Superior temporal gyrus (tissue), 1 donor: ENCODE measurements around the gene TMEM185B.

ENCODE experiments used
- DNase-seq: peaks from one replicate; pipeline ENCODE4 v3.0.0-alpha.2; 2016; ENCODE audit errors: extremely low spot score

The TMEM185B gene

DNA sequence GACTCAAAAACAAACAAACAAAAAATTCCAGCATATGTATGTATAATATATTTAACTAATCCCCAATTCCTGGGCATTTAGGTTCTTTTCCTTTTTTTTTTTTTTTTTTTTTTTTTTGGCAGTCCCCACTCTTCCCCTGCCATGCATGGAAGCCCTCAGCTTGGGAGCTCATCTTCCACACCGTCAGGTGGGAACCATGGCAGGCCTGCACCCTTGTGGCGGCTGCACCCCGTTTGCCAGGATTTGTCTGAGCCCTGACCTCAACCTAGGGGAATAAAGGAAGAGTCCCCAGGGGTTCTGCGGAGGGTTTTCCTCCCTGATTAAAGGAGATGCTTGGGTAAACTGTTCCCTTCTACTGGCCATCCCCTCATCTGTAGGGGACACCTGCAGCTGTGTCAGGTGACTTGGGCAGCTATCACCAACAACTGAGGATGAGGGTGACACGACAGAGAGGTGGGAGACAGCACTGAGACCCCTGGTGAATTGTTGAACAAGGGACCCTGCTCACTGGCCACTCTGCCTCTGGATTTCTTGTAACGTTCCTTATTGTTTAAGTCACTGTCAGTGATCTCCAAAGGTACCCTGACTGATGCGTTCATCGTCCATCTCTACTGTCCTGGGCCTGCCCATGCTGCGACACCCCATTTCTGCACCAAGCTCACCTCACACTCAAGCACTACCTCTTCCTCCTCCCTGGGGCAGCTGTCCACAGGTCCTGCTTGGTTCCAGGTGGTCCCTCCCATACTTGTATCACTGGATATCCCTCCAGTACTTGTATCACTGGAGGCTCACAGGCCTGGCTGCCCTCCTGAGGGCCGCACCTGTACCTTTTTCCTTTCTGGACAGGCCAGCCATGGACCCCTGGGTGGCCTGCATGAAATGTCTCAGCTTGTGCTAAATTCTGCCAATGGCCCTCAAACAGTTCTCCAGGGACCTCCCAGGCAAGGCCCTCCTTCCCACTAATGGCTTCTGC, 14.5 kb downstream of the TMEM185B start:
- DNase-seq = no peak

GRCh38 chr2:120206022-120206581, 17.1 kb downstream of the TMEM185B start:
- no peak for DNase-seq

- DNase-seq = no peak
Observed at GRCh38 chr2:120204945-120205670, 18.1 kb downstream of the TMEM185B start.

- no peak for DNase-seq
Observed at GRCh38 chr2:120204417-120204816, 18.8 kb downstream of the TMEM185B start.

GRCh38 chr2:120204022-120204405, 19.2 kb downstream of the TMEM185B start:
- no peak for DNase-seq

- DNase-seq = no peak
Observed at GRCh38 chr2:120203251-120204021, 19.8 kb downstream of the TMEM185B start.

DNA sequence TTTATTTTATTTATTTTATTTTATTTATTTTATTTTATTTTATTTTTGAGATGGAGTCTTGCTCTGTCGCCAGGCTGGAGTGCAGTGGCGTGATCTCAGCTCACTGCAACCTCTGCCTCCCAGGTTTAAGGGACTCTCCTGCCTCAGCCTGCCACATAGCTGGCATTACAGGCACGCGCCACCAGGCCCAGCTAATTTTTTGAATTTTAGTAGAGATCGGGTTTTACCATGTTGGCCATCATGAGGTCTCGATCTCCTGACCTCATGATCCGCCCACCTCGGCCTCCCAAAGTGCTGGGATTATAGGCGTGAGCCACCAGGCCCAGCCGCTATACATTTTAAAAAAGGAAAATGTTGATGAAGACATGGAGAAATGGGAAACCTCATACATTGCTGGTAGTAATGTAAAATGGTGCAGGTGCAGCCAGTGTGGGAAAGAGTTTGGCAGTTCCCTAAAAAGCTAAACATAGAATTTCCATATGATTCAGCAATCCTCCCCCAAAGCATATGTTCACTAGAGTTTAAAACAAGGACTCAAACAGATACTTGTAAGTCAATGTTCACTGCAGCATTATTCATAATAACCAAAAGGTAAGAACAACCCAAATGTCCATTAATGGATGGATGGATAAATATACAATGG, 23.3 kb downstream of the TMEM185B start:
- DNase-seq = peak; percentile 73

DNA sequence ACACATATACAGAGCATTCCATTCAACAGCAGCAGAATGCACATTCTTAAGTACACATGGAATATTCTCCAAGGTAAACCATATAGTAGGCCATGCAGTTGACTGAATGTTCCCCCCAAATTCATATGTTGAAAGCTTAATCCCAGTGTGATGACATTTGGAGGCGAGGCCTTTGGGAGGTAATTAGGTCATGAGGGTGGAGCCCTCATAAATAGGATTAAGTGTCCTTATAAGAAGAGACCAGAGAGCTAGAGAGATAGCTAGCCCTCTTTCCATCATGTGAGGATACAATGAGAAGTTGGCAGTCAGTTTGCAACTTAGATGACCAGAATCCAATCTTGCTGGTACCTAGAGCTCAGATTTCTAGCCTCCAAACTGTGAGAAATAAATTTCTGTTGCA, 27.6 kb downstream of the TMEM185B start:
- no peak for DNase-seq

DNA sequence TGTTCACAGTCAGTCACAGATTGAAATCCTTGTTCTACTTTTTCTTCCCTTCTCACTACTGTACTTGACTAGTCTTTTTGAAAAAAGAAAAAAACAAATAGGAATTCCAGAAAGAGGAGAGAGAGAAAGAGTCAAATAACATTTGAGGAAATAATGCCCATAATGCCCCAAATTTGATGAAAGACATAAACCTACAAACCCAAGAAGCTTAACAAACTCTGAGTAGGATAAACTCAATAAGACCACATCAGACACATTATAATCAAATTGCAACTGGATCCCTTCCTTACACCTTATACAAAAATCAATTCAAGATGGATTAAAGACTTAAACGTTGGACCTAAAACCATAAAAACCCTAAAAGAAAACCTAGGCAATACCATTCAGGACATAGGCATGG, 30.9 kb downstream of the TMEM185B start:
- no peak for DNase-seq

DNA sequence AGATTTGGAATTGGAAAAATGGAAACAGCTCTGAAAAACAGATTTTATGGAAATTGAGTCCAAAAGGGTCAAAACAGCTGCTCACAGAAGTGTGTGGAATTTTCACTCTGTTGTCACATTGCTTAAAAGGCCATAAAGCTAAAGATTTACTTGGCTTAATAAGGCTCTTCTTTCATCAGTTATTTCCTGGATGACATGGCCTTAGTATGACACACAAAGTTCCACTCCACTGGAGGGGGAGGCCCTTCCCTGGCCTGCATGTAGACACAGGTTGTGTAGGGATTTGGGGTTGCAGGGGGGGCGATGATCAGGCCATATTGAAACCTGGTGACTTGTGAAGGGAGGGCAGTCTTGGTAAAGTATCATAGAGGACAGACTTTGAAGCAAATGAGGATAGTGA, 34.0 kb downstream of the TMEM185B start:
- DNase-seq = no peak

DNA sequence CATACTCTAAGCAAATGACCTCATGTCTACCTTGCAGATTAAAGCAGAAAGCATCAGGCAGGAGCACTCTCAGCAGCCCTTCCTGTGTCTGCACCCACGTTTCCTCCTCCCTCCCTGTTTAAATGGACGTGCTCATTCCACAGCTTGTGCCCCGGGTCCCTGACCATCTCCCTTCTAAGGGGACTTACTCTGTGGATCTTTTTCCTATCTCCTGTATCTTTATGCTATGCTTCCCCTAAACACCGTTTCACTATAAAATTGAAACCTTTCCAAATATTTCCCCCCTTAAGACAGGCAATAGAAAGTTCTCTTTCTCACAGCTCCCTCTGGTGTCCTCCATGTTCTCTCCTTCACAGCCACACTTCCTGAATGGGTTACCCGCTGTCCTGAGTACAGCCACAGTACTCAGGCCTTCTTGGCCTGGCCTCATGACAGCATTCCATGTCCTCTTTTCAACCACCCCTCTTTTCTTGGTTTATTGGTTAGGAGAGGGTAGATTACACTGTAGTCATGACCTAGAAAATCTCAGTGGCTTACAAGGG, 41.1 kb downstream of the TMEM185B start:
- DNase-seq = no peak

DNA sequence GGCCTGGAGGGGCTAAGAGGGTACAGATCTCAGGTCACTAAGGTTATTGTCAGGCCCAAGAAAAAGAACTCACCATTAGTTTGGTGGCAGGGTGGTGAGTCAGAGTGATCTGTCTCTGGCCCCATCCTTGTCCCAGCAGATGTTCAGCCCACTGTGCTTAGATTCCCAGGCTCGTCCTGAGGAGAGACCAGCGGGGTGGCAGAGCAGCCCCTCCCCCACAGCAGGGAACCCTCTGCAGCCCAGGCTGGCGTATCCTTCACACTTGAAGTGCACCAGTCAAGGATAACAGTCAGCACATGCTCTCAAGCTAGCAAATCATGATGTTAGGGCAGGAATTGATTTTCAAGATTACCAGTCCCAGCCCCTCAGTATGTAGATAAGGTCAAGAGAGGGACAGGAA, 43.1 kb downstream of the TMEM185B start:
- DNase-seq = no peak

DNA sequence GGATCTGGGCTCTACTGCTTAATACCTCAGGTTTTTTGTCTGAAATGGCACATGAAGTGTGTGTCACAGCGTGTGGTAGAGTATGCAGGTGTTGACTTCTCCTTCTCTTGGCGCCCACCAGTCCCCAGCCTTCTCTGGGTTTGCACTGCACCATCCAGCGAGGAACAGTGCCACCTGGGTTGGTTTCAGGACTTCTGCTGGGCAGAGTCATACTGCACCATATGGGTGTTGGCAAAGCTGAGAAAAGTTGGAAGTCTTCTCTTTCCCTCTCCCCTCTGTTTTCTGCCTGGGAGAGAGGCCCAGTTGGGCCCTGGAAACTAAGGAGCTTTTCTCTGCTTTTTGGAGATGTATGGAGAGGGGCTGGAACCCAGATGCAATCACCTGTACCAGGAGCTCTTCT, 43.8 kb downstream of the TMEM185B start:
- no peak for DNase-seq

DNA sequence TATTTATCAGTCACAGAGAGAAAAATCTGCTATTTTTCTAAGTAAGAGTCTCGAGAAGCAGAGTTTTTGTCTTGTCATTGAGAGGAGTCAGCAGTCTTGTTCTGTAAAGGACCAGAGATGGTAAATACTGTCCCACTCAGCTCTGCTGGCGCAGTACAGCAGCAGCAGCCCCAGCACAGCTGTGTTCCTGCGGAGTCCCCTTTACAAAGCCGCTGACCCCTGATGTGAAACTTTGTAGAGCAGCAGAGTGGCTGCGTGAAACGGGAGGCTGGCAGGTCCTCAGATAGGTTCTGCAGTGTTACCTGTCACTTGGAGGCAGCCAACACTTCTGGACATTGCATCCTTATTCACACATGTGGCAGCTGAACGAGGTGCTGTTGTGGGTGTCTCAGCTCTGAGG, 45.2 kb downstream of the TMEM185B start:
- DNase-seq = no peak

DNA sequence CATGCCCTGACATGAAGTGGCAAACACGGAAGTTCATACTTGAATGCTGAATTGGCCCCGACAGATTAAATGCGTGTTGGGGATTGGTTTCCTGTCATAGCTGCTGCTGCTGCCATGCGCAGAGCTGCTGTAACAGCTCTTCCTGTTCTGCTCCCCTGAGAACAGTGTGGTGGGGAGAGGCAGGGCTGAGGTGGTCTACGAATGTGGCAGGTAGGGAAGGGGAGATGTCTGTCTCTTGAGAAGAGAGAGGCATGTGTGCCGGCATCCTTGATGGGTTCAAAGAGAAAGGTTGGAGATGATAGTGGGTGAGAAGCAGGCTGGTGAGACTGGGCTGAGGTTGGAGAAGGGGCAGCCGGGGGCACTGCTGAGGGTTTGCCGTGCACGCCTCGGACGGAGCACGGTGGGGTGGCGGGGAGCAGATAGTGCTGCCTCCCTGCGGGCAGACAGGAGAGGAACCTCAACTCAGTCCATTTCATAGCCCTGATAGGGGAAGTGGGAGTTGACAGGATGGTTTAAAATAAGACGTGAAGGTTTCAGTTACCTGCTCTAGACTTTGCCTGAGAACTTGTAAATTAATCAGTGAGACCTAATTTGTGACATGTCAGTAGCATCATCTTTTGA, 46.1 kb downstream of the TMEM185B start:
- no peak for DNase-seq

DNA sequence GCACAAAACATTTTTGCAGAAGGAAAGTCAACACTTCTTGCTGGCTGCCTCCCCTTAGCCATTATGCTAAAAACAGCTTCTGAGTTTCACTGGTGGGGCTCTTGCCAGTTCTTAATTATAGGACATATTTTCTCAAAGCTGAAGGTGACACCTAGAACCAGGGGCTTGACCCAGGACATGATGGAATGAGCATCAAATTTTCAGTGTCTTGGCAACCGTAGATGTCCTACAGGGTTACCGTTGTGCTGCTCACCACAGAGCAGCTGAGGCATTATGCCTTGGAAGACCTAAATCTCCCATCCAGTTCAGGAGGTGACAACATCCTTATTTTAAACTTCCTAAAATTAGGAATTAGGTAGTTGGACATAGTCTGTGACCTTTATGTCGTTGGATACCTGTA, 46.7 kb downstream of the TMEM185B start:
- no peak for DNase-seq

DNA sequence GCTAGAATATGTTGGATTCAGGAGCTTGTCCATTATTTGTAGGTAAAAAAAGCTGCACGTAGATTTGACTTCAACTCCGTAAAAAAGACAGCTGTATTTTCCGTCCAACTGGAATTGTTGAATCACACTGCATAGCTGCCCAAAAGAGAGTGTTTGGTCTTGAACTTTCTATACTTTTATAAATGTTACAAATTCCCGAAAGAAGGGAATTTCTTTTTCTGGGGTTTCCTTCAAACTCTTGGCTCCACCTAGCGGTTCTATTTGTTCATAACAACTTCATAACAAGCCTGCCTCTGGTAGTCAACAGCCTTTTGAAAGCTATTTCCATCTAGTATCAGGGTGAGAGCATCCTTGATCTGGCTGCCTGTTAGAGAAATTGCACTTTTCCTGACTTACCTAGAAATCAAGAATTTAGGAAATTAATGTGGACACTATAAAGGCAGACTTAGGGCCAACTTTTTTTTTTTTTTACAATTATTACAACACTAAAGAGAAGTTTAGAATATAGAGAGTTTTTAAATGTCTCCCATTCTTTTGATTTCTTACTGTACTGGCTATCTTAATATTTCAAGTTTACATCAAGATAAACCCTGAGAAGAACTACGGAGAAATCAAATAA, 48.1 kb downstream of the TMEM185B start:
- peak; percentile 94 for DNase-seq
